SK-N-SH (cell line): ENCODE results near the gene SLC37A3. TPM values are rescaled to one million over a fixed set of nuclear protein-coding genes. Genes with fewer than 3 reads are reported as not detected.

Experiments used
- CTCF ChIA-PET: fragments of 300-600, 350-600 bp; formaldehyde crosslinking; extraction: SDS; loops from one replicate; lab custom pipeline; 2021; lab: Yijun Ruan, JAX
- POLR2A ChIA-PET: fragments of 350-600 bp; sonication (Branson Sonifier 250); formaldehyde crosslinking; extraction: SDS; loops from one replicate; lab custom pipeline; 2020; ENCODE audit warnings: antibody characterized with exemption, inconsistent platforms; lab: Yijun Ruan, JAX
- DNase-seq: peaks from one replicate; pipeline ENCODE4 v3.0.0; 2012
- H2AFZ ChIP-seq: fragments of 200-600 bp; sonication (generic); 2 replicates; pipeline ENCODE4 v1.8.1; 2016; ENCODE audit warnings: antibody characterized with exemption, mild to moderate bottlenecking, low read depth
- H3F3A ChIP-seq: fragments of 200-600 bp; sonication (generic); replicated peaks from 2 replicates; pipeline ENCODE3; 2016; ENCODE audit warnings: antibody characterized with exemption, mild to moderate bottlenecking; ENCODE audit not compliant: insufficient read depth
- H3K27ac ChIP-seq, 2 experiments: fragments of 200-500 bp in 1 of 2; fragments of 200-600 bp in 1 of 2; sonication (Bioruptor generic) in 1 of 2; sonication (generic), shearing (Covaris generic) in 1 of 2; 2 replicates each; pipeline versions ENCODE4 v1.5.1 to v1.6.1; 2014 to 2016; ENCODE audit warnings: low read depth in 2 of 2, inconsistent platforms in 1 of 2, low read length in 1 of 2, mild to moderate bottlenecking in 1 of 2, mixed read lengths in 1 of 2
- H3K27me3 ChIP-seq: fragments of 200-600 bp; sonication (generic), shearing (Covaris generic); 2 replicates; pipeline ENCODE4 v1.6.1; 2016; ENCODE audit warnings: mixed run types; ENCODE audit not compliant: insufficient read depth
- H3K36me3 ChIP-seq, 2 experiments: fragments of 200-500 bp in 1 of 2; fragments of 200-600 bp in 1 of 2; sonication (Bioruptor generic) in 1 of 2; sonication (generic) in 1 of 2; replicated peaks in 1 of 2; 2 replicates each; pipeline versions ENCODE3 to v1.5.1; 2014 to 2016; ENCODE audit warnings: low read length in 1 of 2, mild to moderate bottlenecking in 1 of 2; ENCODE audit not compliant: insufficient read depth in 2 of 2, control insufficient read depth in 1 of 2
- H3K4me1 ChIP-seq, 2 experiments: fragments of 200-500 bp in 1 of 2; fragments of 200-600 bp in 1 of 2; sonication (Bioruptor generic) in 1 of 2; sonication (generic), shearing (Covaris generic) in 1 of 2; 2 replicates each; pipeline versions ENCODE4 v1.5.1 to v1.6.1; 2014 to 2016; ENCODE audit warnings: low read depth in 1 of 2, low read length in 1 of 2, mixed run types in 1 of 2; ENCODE audit not compliant: insufficient read depth in 2 of 2, control insufficient read depth in 1 of 2
- H3K4me2 ChIP-seq: fragments of 200-600 bp; sonication (generic), shearing (Covaris generic); 2 replicates; pipeline ENCODE4 v1.6.1; 2017; ENCODE audit warnings: mixed run types
- H3K4me3 ChIP-seq, 2 experiments: fragments of 200-500 bp in 1 of 2; fragments of 200-600 bp in 1 of 2; sonication (Bioruptor generic) in 1 of 2; sonication (generic), shearing (Covaris generic) in 1 of 2; 2 replicates each; pipeline versions ENCODE4 v1.5.1 to v1.8.1; 2014 to 2016; ENCODE audit warnings: low read depth in 2 of 2, inconsistent platforms in 1 of 2, low read length in 1 of 2, mild to moderate bottlenecking in 1 of 2, mixed read lengths in 1 of 2, moderate library complexity in 1 of 2
- H3K79me2 ChIP-seq: fragments of 200-600 bp; sonication (generic); 2 replicates; pipeline ENCODE4 v1.8.1; 2017; ENCODE audit warnings: mild to moderate bottlenecking; ENCODE audit not compliant: insufficient read depth
- H3K9ac ChIP-seq: fragments of 200-600 bp; sonication (generic); 2 replicates; pipeline ENCODE4 v1.6.1; 2017; ENCODE audit warnings: mixed run types
- H3K9me2 ChIP-seq: fragments of 200-600 bp; sonication (generic); 2 replicates; pipeline ENCODE4 v1.6.1; 2017; ENCODE audit warnings: mixed run types
- H3K9me3 ChIP-seq: fragments of 200-600 bp; sonication (generic); 2 replicates; pipeline ENCODE4 v1.6.1; 2017; ENCODE audit warnings: mixed run types, mild to moderate bottlenecking, moderate library complexity
- H4K20me1 ChIP-seq: fragments of 200-600 bp; sonication (generic); 2 replicates; pipeline ENCODE4 v1.6.1; 2017; ENCODE audit warnings: mild to moderate bottlenecking, mixed run types; ENCODE audit not compliant: insufficient read depth
- CHD2 ChIP-seq: fragments of 150-350 bp; IDR thresholded peaks from 2 replicates; pipeline ENCODE4 v1.6.1; 2018; ENCODE audit warnings: low read length; ENCODE audit not compliant: partially characterized antibody
- ELF1 ChIP-seq: IDR thresholded peaks from 2 replicates; pipeline ENCODE4 v1.4.0; 2012
- EZH2phosphoT487 ChIP-seq: fragments of 200-600 bp; sonication (generic); IDR thresholded peaks from 2 replicates; pipeline ENCODE4 v1.6.1; 2017; ENCODE audit warnings: low read depth, mixed run types, mild to moderate bottlenecking, antibody characterized with exemption, moderate library complexity, borderline replicate concordance
- FOSL2 ChIP-seq: IDR thresholded peaks from 2 replicates; pipeline ENCODE4 v1.4.0; 2012; ENCODE audit warnings: low read depth, mild to moderate bottlenecking, moderate library complexity, borderline replicate concordance
- FOXJ3 ChIP-seq: sonication (generic); formaldehyde crosslinking; IDR thresholded peaks from 2 replicates; pipeline ENCODE4 v1.5.1; 2020; ENCODE audit warnings: mild to moderate bottlenecking, missing genetic modification reagents
- JUND ChIP-seq: IDR thresholded peaks from 2 replicates; pipeline ENCODE4 v1.4.0; 2012
- MEF2A ChIP-seq: IDR thresholded peaks from 2 replicates; pipeline ENCODE4 v1.4.0; 2012; ENCODE audit warnings: low read depth, borderline replicate concordance
- NFIC ChIP-seq: IDR thresholded peaks from 2 replicates; pipeline ENCODE4 v1.4.0; 2012; ENCODE audit warnings: borderline replicate concordance
- PBX3 ChIP-seq: IDR thresholded peaks from 2 replicates; pipeline ENCODE4; 2012
- POLR2AphosphoS5 ChIP-seq: IDR thresholded peaks from 2 replicates; pipeline ENCODE4 v1.6.1; 2012; ENCODE audit warnings: low read depth, low read length
- RAD21 ChIP-seq: IDR thresholded peaks from 2 replicates; pipeline ENCODE4 v1.6.1; 2012; ENCODE audit warnings: mild to moderate bottlenecking, low read length
- RCOR1 ChIP-seq: fragments of 150-350 bp; IDR thresholded peaks from 2 replicates; pipeline ENCODE4 v1.6.1; 2017; ENCODE audit warnings: antibody characterized with exemption, low read length
- REST ChIP-seq: IDR thresholded peaks from 2 replicates; pipeline ENCODE4 v1.6.1; 2012; ENCODE audit warnings: mild to moderate bottlenecking, low read depth, low read length, moderate library complexity
- RXRA ChIP-seq: IDR thresholded peaks from 2 replicates; pipeline ENCODE4 v1.4.0; 2012; ENCODE audit warnings: low read depth, mild to moderate bottlenecking, borderline replicate concordance
- SIN3A ChIP-seq: IDR thresholded peaks from 2 replicates; pipeline ENCODE4 v1.6.1; 2012; ENCODE audit warnings: low read depth, mild to moderate bottlenecking, low read length, moderate library complexity, borderline replicate concordance
- SMC3 ChIP-seq: IDR thresholded peaks from 2 replicates; pipeline ENCODE4 v1.6.1; 2012; ENCODE audit warnings: low read depth, low read length, improper control_type of control experiment
- TEAD4 ChIP-seq: IDR thresholded peaks from 2 replicates; pipeline ENCODE4 v1.4.0; 2012; ENCODE audit warnings: mild to moderate bottlenecking, borderline replicate concordance; ENCODE audit not compliant: insufficient read depth
- USF1 ChIP-seq: IDR thresholded peaks from 2 replicates; pipeline ENCODE4 v1.4.0; 2012; ENCODE audit warnings: low read depth, borderline replicate concordance
- YY1 ChIP-seq: IDR thresholded peaks from 2 replicates; pipeline ENCODE4 v1.4.0; 2012; ENCODE audit warnings: low read depth, mild to moderate bottlenecking
- WGBS: methylation state at CpG from one replicate; pipeline ENCODE4 v1.1.6; 2017; ENCODE audit warnings: low lambda C conversion rate; 5-methylcytosine and 5-hydroxymethylcytosine counted together
- polyA plus RNA-seq, 3 experiments: library from polyadenylated mRNA; depleted of rRNA; stranded (reverse); fragments of >200 nt; gene quantifications; 2 replicates each; pipeline ENCODE4 v1.2.3, GENCODE V29; 2012

Gene SLC37A3
- polyA plus RNA-seq, 1 of the 3 experiments (the other 2 are of a cell fraction) = 53.3 TPM

GRCh38 chr7:140334341-140335057, 63.8 kb downstream of the SLC37A3 start:
- TF ChIP-seq RCOR1 = no peak
- TF ChIP-seq POLR2AphosphoS5 = no peak
- TF ChIP-seq FOSL2 = no peak
- TF ChIP-seq RAD21 = no peak
- TF ChIP-seq REST = no peak
- TF ChIP-seq FOXJ3 (CRISPR knock-in tag) = no peak
- TF ChIP-seq CHD2 = no peak
- TF ChIP-seq SIN3A = no peak
- TF ChIP-seq PBX3 = no peak
- no peak for TF ChIP-seq TEAD4
- TF ChIP-seq YY1 = no peak
- no peak for TF ChIP-seq EZH2phosphoT487
- no peak for TF ChIP-seq JUND
- no peak for TF ChIP-seq NFIC
- no peak for TF ChIP-seq SMC3
- TF ChIP-seq RXRA = no peak
- TF ChIP-seq MEF2A = no peak
- no peak for TF ChIP-seq ELF1
- no peak for TF ChIP-seq USF1
- TF ChIP-seq, all 33 proteins: peak for 0
- Histone ChIP-seq H3K9me3 (no peaks in the 10 kb centered on the region), H4K20me1 (no peaks in the 10 kb centered on the region), H3K27ac (no peak overlapping the region), H3K9ac (no peak overlapping the region), H3K9me2 (no peaks in the 10 kb centered on the region), H3K79me2 (no peaks in the 10 kb centered on the region), H3K4me2 (no peak overlapping the region), H3K4me1 (no peaks in the 10 kb centered on the region; a peak in 1 of 4 replicates), H3K36me3 (peaks cover 25 to 27% of the 10 kb centered on the region in 2 experiments), H3F3A (no peaks in the 10 kb centered on the region), H3K4me3 (no peak overlapping the region), H3K27me3 (no peaks in the 10 kb centered on the region), H2AFZ (no peak overlapping the region)
- ChIA-PET POLR2A (no interaction called here), CTCF (interaction anchor here (2.1 kb wide), 1 partner anchor 9 kb away, joined by 6 read pairs; no protein-coding TSS in a partner anchor)
- no peak for DNase-seq
- WGBS = 94% methylated on average over 8 of the region's 8 CpGs
